GM21786 (cell line): Measurements from ENCODE around the gene TBC1D3H.
"Not testable (repeated sequence)": the region's sequence is repeated elsewhere in the genome, so short reads cannot be mapped to it uniquely, and the experiment has no call there.

Experiments
- ATAC-seq: cut with Tn5 transposase; IDR thresholded peaks from one replicate; pipeline ENCODE4 v1.9.1; 2021; ENCODE audit not compliant: unreplicated experiment

The TBC1D3H gene

GRCh38 chr17:36388385-36389245 is at the start of gene TBC1D3H:
TSS of gene TBC1D3H (minus strand) at chr17:36388435. CDS start at chr17:36386895, 1,540 bp downstream.
- ATAC-seq: not testable (repeated sequence)

- ATAC-seq: not testable (repeated sequence)
Measured at GRCh38 chr17:36428891-36429290, 40.7 kb upstream of the TBC1D3H start.

GRCh38 chr17:36415180-36415941 is 27.1 kb upstream of the TBC1D3H start:
- ATAC-seq: not testable (repeated sequence)

GRCh38 chr17:36390943-36391645 is 2.9 kb upstream of the TBC1D3H start:
- not testable (repeated sequence) for ATAC-seq

GRCh38 chr17:36375938-36376337 is 12.3 kb downstream of the TBC1D3H start:
- ATAC-seq: not testable (repeated sequence)

GRCh38 chr17:36362496-36362895 is 25.7 kb downstream of the TBC1D3H start:
- not testable (repeated sequence) for ATAC-seq
